Left ventricle myocardium inferior (tissue), 1 donor: ENCODE data around the gene ENG. TPM values are rescaled to one million over a fixed set of nuclear protein-coding genes. Genes with fewer than 3 reads are reported as not detected.
A peak's percentile ranks its signal among the peaks of the same experiment; 100 is the strongest.

ENCODE experiments used
- DNase-seq: peaks from one replicate; pipeline ENCODE4 v3.0.0-alpha.2; 2020
- H3K27ac ChIP-seq: fragments of 200-600 bp; replicated peaks from 2 replicates; pipeline ENCODE4 v1.8.0; 2021
- H3K27me3 ChIP-seq: fragments of 200-600 bp; 2 replicates; pipeline ENCODE4 v1.8.0; 2021; ENCODE audit warnings: low read depth
- H3K36me3 ChIP-seq: fragments of 200-600 bp; 2 replicates; pipeline ENCODE4 v1.8.0; 2021
- H3K4me1 ChIP-seq: fragments of 200-600 bp; 2 replicates; pipeline ENCODE4 v1.8.0; 2021
- H3K4me3 ChIP-seq: fragments of 200-600 bp; 2 replicates; pipeline ENCODE4 v1.8.0; 2021; ENCODE audit warnings: mild to moderate bottlenecking, moderate library complexity
- H3K9me3 ChIP-seq: fragments of 200-600 bp; replicated peaks from 2 replicates; pipeline ENCODE4 v1.8.0; 2021
- CTCF ChIP-seq: fragments of 200-600 bp; IDR thresholded peaks from 2 replicates; pipeline ENCODE4 v1.8.0; 2021; ENCODE audit warnings: antibody characterized with exemption, mild to moderate bottlenecking, borderline replicate concordance
- intact Hi-C: fragments of 100-400 bp; cut with micrococcal nuclease; formaldehyde crosslinking; loops from one replicate; pipeline ENCODE4 v1.11.0; 2022
- total RNA-seq: library from RNA; stranded (reverse); fragmentation: NEBNext Ultra II Directional; extraction: Animal tissue kit (Norgen Biotek cat#: 25700); gene quantifications from one replicate; pipeline ENCODE4 v1.2.1, GENCODE V29; 2021
- donor health status: DM: no; HTN: yes; CAD: no; lungs with severe emphysema.

The ENG gene
- total RNA-seq, 1 donor from 2014 or later, result 139 TPM

- peak overlapping the region; percentile 97 for H3K27ac ChIP-seq
- no peaks in the 10 kb centered on the region for H3K9me3 ChIP-seq
- peaks cover 54% of the 10 kb centered on the region for H3K36me3 ChIP-seq
- H3K27me3 ChIP-seq, result no peaks in the 10 kb centered on the region
- no peak for TF ChIP-seq CTCF
- no peak for DNase-seq
- H3K4me3 ChIP-seq, result no peak overlapping the region
- intact Hi-C loops, result no loop called here
- peaks cover 63% of the 10 kb centered on the region for H3K4me1 ChIP-seq
Observed at GRCh38 chr9:127826253-127826913, 28.1 kb downstream of the ENG start.

- Histone ChIP-seq H3K36me3 (peaks cover 63% of the 10 kb centered on the region), H3K27me3 (no peaks in the 10 kb centered on the region), H3K9me3 (no peaks in the 10 kb centered on the region), H3K4me3 (peak overlapping the region; percentile 12), H3K4me1 (peaks cover 54% of the 10 kb centered on the region), H3K27ac (peak overlapping the region; percentile 97)
- DNase-seq, result peak; percentile 58
- TF ChIP-seq CTCF, result peak; percentile 57
- intact Hi-C loops, result no loop called here
Observed at GRCh38 chr9:127825319-127826051, 29.0 kb downstream of the ENG start.

GRCh38 chr9:127822108-127822507 is 32.4 kb downstream of the ENG start:
- intact Hi-C loops, result no loop called here
- Histone ChIP-seq H3K27ac (no peak overlapping the region), H3K36me3 (peaks cover 91% of the 10 kb centered on the region), H3K27me3 (no peaks in the 10 kb centered on the region), H3K4me1 (peaks cover 36% of the 10 kb centered on the region), H3K4me3 (no peak overlapping the region), H3K9me3 (no peaks in the 10 kb centered on the region)
- no peak for DNase-seq
- TF ChIP-seq CTCF, result no peak

GRCh38 chr9:127818574-127818973 is 35.9 kb downstream of the ENG start:
- Histone ChIP-seq H3K36me3 (peaks cover 93% of the 10 kb centered on the region), H3K4me1 (peaks cover 36% of the 10 kb centered on the region), H3K27ac (peak overlapping the region; percentile 50), H3K27me3 (no peaks in the 10 kb centered on the region), H3K9me3 (no peaks in the 10 kb centered on the region), H3K4me3 (no peak overlapping the region)
- no peak for DNase-seq
- TF ChIP-seq CTCF, result no peak
- intact Hi-C loops, result no loop called here

- Histone ChIP-seq H3K9me3 (no peaks in the 10 kb centered on the region), H3K27ac (peak overlapping the region; percentile 50), H3K4me1 (peaks cover 36% of the 10 kb centered on the region), H3K4me3 (no peak overlapping the region), H3K27me3 (no peaks in the 10 kb centered on the region), H3K36me3 (peaks cover 96% of the 10 kb centered on the region)
- no peak for TF ChIP-seq CTCF
- intact Hi-C loops, result no loop called here
- no peak for DNase-seq
Observed at GRCh38 chr9:127817881-127818434, 36.5 kb downstream of the ENG start.
